ENCODE results near the gene BEAN1.

The BEAN1 gene

GRCh38 chr16:66485376-66485775 is 58.3 kb downstream of the BEAN1 start:
- Histone ChIP-seq H3K79me2 (ENCODE audit: control insufficient read depth, insufficient read depth, low read length, poor library complexity) (peaks cover 3% of the 10 kb centered on the region), H3K18ac (ENCODE audit: low read length) (no peak overlapping the region), H3K4me3 (ENCODE audit: low read depth, low read length) (no peak overlapping the region), H3K23ac (ENCODE audit: low read length) (no peak overlapping the region), H4K91ac (ENCODE audit: low read depth, low read length) (no peak overlapping the region), H3K27me3 (ENCODE audit: insufficient read depth, low read length) (no peaks in the 10 kb centered on the region), H2AFZ (ENCODE audit: insufficient read depth, low read length, poor library complexity) (no peak overlapping the region), H3K27ac (ENCODE audit: low read depth, low read length) (no peak overlapping the region), H3K4me1 (ENCODE audit: control insufficient read depth in 1 of 2, insufficient read depth in 2 of 2, low read length in 2 of 2) (peaks cover 9 to 17% of the 10 kb centered on the region in 2 experiments), H3K9me3 (ENCODE audit: insufficient read depth, low read depth, low read length) (no peaks in the 10 kb centered on the region), H4K12ac (ENCODE audit: low read depth, low read length) (no peak overlapping the region), H3K9ac (ENCODE audit: low read length) (no peak overlapping the region), H3K79me1 (ENCODE audit: low read length) (peaks cover 10% of the 10 kb centered on the region), H2BK120ac (ENCODE audit: insufficient read depth, low read length, poor library complexity) (peak overlapping the region; percentile 30), H3K36me3 (ENCODE audit: control insufficient read depth in 1 of 2, insufficient read depth in 2 of 2, low read length in 2 of 2) (no peaks in the 10 kb centered on the region), H2BK5ac (ENCODE audit: low read depth, low read length, poor library complexity) (no peak overlapping the region), H2AK5ac (ENCODE audit: low read length) (peak overlapping the region; percentile 16), H3K14ac (ENCODE audit: low read length) (no peak overlapping the region), H4K8ac (ENCODE audit: low read depth, low read length) (no peak overlapping the region), H2BK12ac (ENCODE audit: low read length) (no peak overlapping the region), H3K4me2 (ENCODE audit: low read length) (no peak overlapping the region), H3K4ac (ENCODE audit: low read depth, low read length) (no peak overlapping the region)
- DNase-seq = no peak
- no CpG with 5 or more reads among the region's 6 CpGs for WGBS (ENCODE audit: extremely low coverage, insufficient coverage, insufficient read length)

- DNase-seq = no peak
- Histone ChIP-seq H4K91ac (ENCODE audit: low read depth, low read length) (peak overlapping the region; percentile 29), H2BK12ac (ENCODE audit: low read length) (no peak overlapping the region), H2AFZ (ENCODE audit: insufficient read depth, low read length, poor library complexity) (no peak overlapping the region), H3K4me2 (ENCODE audit: low read length) (no peak overlapping the region), H3K9me3 (ENCODE audit: insufficient read depth, low read depth, low read length) (no peaks in the 10 kb centered on the region), H3K18ac (ENCODE audit: low read length) (no peak overlapping the region), H3K27me3 (ENCODE audit: insufficient read depth, low read length) (no peaks in the 10 kb centered on the region), H3K27ac (ENCODE audit: low read depth, low read length) (no peak overlapping the region), H3K79me1 (ENCODE audit: low read length) (peaks cover 3% of the 10 kb centered on the region), H3K79me2 (ENCODE audit: control insufficient read depth, insufficient read depth, low read length, poor library complexity) (no peaks in the 10 kb centered on the region), H3K4ac (ENCODE audit: low read depth, low read length) (no peak overlapping the region), H2AK5ac (ENCODE audit: low read length) (no peak overlapping the region), H3K14ac (ENCODE audit: low read length) (no peak overlapping the region), H3K23ac (ENCODE audit: low read length) (no peak overlapping the region), H3K36me3 (ENCODE audit: control insufficient read depth in 1 of 2, insufficient read depth in 2 of 2, low read length in 2 of 2) (no peaks in the 10 kb centered on the region), H3K4me3 (ENCODE audit: low read depth, low read length) (no peak overlapping the region), H3K4me1 (ENCODE audit: control insufficient read depth in 1 of 2, insufficient read depth in 2 of 2, low read length in 2 of 2) (peaks cover 2 to 8% of the 10 kb centered on the region in 2 experiments), H4K12ac (ENCODE audit: low read depth, low read length) (no peak overlapping the region), H2BK120ac (ENCODE audit: insufficient read depth, low read length, poor library complexity) (no peak overlapping the region), H3K9ac (ENCODE audit: low read length) (no peak overlapping the region), H4K8ac (ENCODE audit: low read depth, low read length) (no peak overlapping the region), H2BK5ac (ENCODE audit: low read depth, low read length, poor library complexity) (no peak overlapping the region)
- WGBS (ENCODE audit: extremely low coverage, insufficient coverage, insufficient read length) = no CpG with 5 or more reads among the region's 12 CpGs
Measured at GRCh38 chr16:66486199-66486772, 59.2 kb downstream of the BEAN1 start.

GRCh38 chr16:66486773-66487579 is 59.9 kb downstream of the BEAN1 start:
- Histone ChIP-seq H2BK120ac (ENCODE audit: insufficient read depth, low read length, poor library complexity) (no peak overlapping the region), H4K91ac (ENCODE audit: low read depth, low read length) (no peak overlapping the region), H3K9ac (ENCODE audit: low read length) (no peak overlapping the region), H2AFZ (ENCODE audit: insufficient read depth, low read length, poor library complexity) (no peak overlapping the region), H3K27me3 (ENCODE audit: insufficient read depth, low read length) (no peaks in the 10 kb centered on the region), H3K23ac (ENCODE audit: low read length) (no peak overlapping the region), H3K27ac (ENCODE audit: low read depth, low read length) (no peak overlapping the region), H3K4me1 (ENCODE audit: control insufficient read depth in 1 of 2, insufficient read depth in 2 of 2, low read length in 2 of 2) (peaks cover 2 to 7% of the 10 kb centered on the region in 2 experiments), H3K36me3 (ENCODE audit: control insufficient read depth in 1 of 2, insufficient read depth in 2 of 2, low read length in 2 of 2) (no peaks in the 10 kb centered on the region), H2AK5ac (ENCODE audit: low read length) (no peak overlapping the region), H3K18ac (ENCODE audit: low read length) (no peak overlapping the region), H3K4me3 (ENCODE audit: low read depth, low read length) (no peak overlapping the region), H3K14ac (ENCODE audit: low read length) (no peak overlapping the region), H4K8ac (ENCODE audit: low read depth, low read length) (no peak overlapping the region), H3K4ac (ENCODE audit: low read depth, low read length) (no peak overlapping the region), H2BK12ac (ENCODE audit: low read length) (peak overlapping the region; percentile 42), H2BK5ac (ENCODE audit: low read depth, low read length, poor library complexity) (no peak overlapping the region), H4K12ac (ENCODE audit: low read depth, low read length) (no peak overlapping the region), H3K79me2 (ENCODE audit: control insufficient read depth, insufficient read depth, low read length, poor library complexity) (no peaks in the 10 kb centered on the region), H3K79me1 (ENCODE audit: low read length) (no peaks in the 10 kb centered on the region), H3K9me3 (ENCODE audit: insufficient read depth, low read depth, low read length) (no peaks in the 10 kb centered on the region), H3K4me2 (ENCODE audit: low read length) (no peak overlapping the region)
- peak; percentile 97 for DNase-seq
- WGBS (ENCODE audit: extremely low coverage, insufficient coverage, insufficient read length) = no CpG with 5 or more reads among the region's 3 CpGs

- H2BK5ac ChIP-seq (ENCODE audit: low read depth, low read length, poor library complexity) = no peak overlapping the region
- no peaks in the 10 kb centered on the region for H3K79me1 ChIP-seq (ENCODE audit: low read length)
- H3K27ac ChIP-seq (ENCODE audit: low read depth, low read length) = no peak overlapping the region
- no peak overlapping the region for H3K4ac ChIP-seq (ENCODE audit: low read depth, low read length)
- no peaks in the 10 kb centered on the region for H3K36me3 ChIP-seq (ENCODE audit: control insufficient read depth in 1 of 2, insufficient read depth in 2 of 2, low read length in 2 of 2)
- H3K4me1 ChIP-seq (ENCODE audit: control insufficient read depth in 1 of 2, insufficient read depth in 2 of 2, low read length in 2 of 2) = peaks cover 2 to 7% of the 10 kb centered on the region in 2 experiments
- no peak overlapping the region for H3K23ac ChIP-seq (ENCODE audit: low read length)
- H3K4me3 ChIP-seq (ENCODE audit: low read depth, low read length) = no peak overlapping the region
- no CpG with 5 or more reads among the region's 5 CpGs for WGBS (ENCODE audit: extremely low coverage, insufficient coverage, insufficient read length)
- H4K8ac ChIP-seq (ENCODE audit: low read depth, low read length) = no peak overlapping the region
- H2BK120ac ChIP-seq (ENCODE audit: insufficient read depth, low read length, poor library complexity) = no peak overlapping the region
- no peaks in the 10 kb centered on the region for H3K27me3 ChIP-seq (ENCODE audit: insufficient read depth, low read length)
- H2BK12ac ChIP-seq (ENCODE audit: low read length) = no peak overlapping the region
- H4K12ac ChIP-seq (ENCODE audit: low read depth, low read length) = no peak overlapping the region
- H2AFZ ChIP-seq (ENCODE audit: insufficient read depth, low read length, poor library complexity) = no peak overlapping the region
- no peak for DNase-seq
- H3K9me3 ChIP-seq (ENCODE audit: insufficient read depth, low read depth, low read length) = no peaks in the 10 kb centered on the region
- H3K79me2 ChIP-seq (ENCODE audit: control insufficient read depth, insufficient read depth, low read length, poor library complexity) = no peaks in the 10 kb centered on the region
- H2AK5ac ChIP-seq (ENCODE audit: low read length) = no peak overlapping the region
- H4K91ac ChIP-seq (ENCODE audit: low read depth, low read length) = no peak overlapping the region
- no peak overlapping the region for H3K9ac ChIP-seq (ENCODE audit: low read length)
- no peak overlapping the region for H3K14ac ChIP-seq (ENCODE audit: low read length)
- H3K4me2 ChIP-seq (ENCODE audit: low read length) = no peak overlapping the region
- no peak overlapping the region for H3K18ac ChIP-seq (ENCODE audit: low read length)
Measured at GRCh38 chr16:66487580-66488275, 60.6 kb downstream of the BEAN1 start.
